Liver (tissue), 3 donors: ENCODE results near the gene RAB3GAP1.

Experiments used
- EGR1 ChIP-seq, 2 donors: IDR thresholded peaks; 2 replicates each; pipeline ENCODE4 v1.6.1; 2016 to 2018; ENCODE audit warnings: antibody characterized with exemption in 2 of 2, low read depth in 2 of 2
- GABPA ChIP-seq, 2 donors: IDR thresholded peaks in 1 of 2; conservative IDR thresholded peaks in 1 of 2; 2 replicates each; pipeline ENCODE4 v1.6.1; 2016; ENCODE audit warnings: antibody characterized with exemption in 2 of 2, mild to moderate bottlenecking in 1 of 2, moderate library complexity in 1 of 2
- HNF4G ChIP-seq: IDR thresholded peaks from 2 replicates; pipeline ENCODE4 v1.6.1; 2016; ENCODE audit warnings: antibody characterized with exemption
- RAD21 ChIP-seq, 2 donors: IDR thresholded peaks; 2 replicates each; pipeline ENCODE4 v1.6.1; 2016; ENCODE audit warnings: antibody characterized with exemption in 2 of 2, mild to moderate bottlenecking in 2 of 2
- TAF1 ChIP-seq: conservative IDR thresholded peaks from 2 replicates; pipeline ENCODE4 v1.6.1; 2016; ENCODE audit warnings: antibody characterized with exemption, mild to moderate bottlenecking
- YY1 ChIP-seq: IDR thresholded peaks from 2 replicates; pipeline ENCODE4 v1.6.1; 2016; ENCODE audit warnings: antibody characterized with exemption, mild to moderate bottlenecking
- TF ChIP-seq, protein P1 (sequence below): fragments of 150-350 bp; IDR thresholded peaks from 2 replicates; pipeline ENCODE4 v1.5.1; 2017; ENCODE audit warnings: improper control_type of control experiment, low read depth, low read length; ENCODE audit not compliant: missing input control
- TF ChIP-seq, protein P2 (sequence below): IDR thresholded peaks from 2 replicates; pipeline ENCODE4 v1.6.1; 2016; ENCODE audit warnings: antibody characterized with exemption
- TF ChIP-seq, protein P3 (sequence below): IDR thresholded peaks from 2 replicates; pipeline ENCODE4 v1.6.1; 2016; ENCODE audit warnings: antibody characterized with exemption
- donor health status: healthy.
- donor health status: healthy.

DNA sequence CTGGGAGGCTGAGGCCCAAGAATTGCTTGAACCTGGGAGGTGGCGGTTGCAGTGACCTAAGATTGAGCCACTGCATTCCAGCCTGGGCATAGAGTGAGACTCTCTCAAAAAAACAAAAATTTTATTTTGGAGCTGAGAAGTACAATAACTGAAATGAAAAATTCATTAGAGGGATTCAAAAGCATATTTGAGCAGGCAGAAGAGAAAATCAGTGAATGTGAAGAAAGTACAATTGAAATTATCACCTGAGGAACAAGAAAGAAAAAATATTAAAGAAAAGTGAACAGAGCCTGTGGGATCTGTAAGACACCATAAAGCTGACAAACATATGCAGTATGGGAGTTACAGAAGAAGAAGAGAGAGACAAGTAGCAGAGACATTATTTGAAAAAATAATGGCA is 137.1 kb downstream of the RAB3GAP1 start:
- TF ChIP-seq GABPA (IDR thresholded peaks at IDR 0.05 in 1 of 2, conservative IDR thresholded peaks at IDR 0.05 in 1 of 2) (no peak), TAF1 (no peak), RAD21 (IDR thresholded peaks at IDR 0.05) (no peak), YY1 (no peak), HNF4G (no peak), EGR1 (IDR thresholded peaks at IDR 0.05; ENCODE audit: low read depth in 2 of 2) (no peak)
- TF ChIP-seq, protein P1, sequence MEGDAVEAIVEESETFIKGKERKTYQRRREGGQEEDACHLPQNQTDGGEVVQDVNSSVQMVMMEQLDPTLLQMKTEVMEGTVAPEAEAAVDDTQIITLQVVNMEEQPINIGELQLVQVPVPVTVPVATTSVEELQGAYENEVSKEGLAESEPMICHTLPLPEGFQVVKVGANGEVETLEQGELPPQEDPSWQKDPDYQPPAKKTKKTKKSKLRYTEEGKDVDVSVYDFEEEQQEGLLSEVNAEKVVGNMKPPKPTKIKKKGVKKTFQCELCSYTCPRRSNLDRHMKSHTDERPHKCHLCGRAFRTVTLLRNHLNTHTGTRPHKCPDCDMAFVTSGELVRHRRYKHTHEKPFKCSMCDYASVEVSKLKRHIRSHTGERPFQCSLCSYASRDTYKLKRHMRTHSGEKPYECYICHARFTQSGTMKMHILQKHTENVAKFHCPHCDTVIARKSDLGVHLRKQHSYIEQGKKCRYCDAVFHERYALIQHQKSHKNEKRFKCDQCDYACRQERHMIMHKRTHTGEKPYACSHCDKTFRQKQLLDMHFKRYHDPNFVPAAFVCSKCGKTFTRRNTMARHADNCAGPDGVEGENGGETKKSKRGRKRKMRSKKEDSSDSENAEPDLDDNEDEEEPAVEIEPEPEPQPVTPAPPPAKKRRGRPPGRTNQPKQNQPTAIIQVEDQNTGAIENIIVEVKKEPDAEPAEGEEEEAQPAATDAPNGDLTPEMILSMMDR = no peak
- TF ChIP-seq, protein P2, sequence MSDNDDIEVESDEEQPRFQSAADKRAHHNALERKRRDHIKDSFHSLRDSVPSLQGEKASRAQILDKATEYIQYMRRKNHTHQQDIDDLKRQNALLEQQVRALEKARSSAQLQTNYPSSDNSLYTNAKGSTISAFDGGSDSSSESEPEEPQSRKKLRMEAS = no peak
- TF ChIP-seq, protein P3, sequence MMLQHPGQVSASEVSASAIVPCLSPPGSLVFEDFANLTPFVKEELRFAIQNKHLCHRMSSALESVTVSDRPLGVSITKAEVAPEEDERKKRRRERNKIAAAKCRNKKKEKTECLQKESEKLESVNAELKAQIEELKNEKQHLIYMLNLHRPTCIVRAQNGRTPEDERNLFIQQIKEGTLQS = no peak
